Suppressor macrophage (primary cell): ENCODE measurements around the gene DAAM2.

ENCODE experiments used
- DNase-seq, 4 experiments: peaks; one replicate each; pipeline ENCODE4 v3.0.0-alpha.2; 2020 to 2022
- total RNA-seq, 17 experiments: gene quantifications; one replicate each; lab custom pipeline; 2026; ENCODE audit warnings: mixed read lengths in 6 of 17, inconsistent platforms in 3 of 17; lab: John Stamatoyannopoulos, UW

Gene DAAM2
- total RNA-seq = 0 to 7.8 (median 0.56) reads per million in 17 experiments

DNA sequence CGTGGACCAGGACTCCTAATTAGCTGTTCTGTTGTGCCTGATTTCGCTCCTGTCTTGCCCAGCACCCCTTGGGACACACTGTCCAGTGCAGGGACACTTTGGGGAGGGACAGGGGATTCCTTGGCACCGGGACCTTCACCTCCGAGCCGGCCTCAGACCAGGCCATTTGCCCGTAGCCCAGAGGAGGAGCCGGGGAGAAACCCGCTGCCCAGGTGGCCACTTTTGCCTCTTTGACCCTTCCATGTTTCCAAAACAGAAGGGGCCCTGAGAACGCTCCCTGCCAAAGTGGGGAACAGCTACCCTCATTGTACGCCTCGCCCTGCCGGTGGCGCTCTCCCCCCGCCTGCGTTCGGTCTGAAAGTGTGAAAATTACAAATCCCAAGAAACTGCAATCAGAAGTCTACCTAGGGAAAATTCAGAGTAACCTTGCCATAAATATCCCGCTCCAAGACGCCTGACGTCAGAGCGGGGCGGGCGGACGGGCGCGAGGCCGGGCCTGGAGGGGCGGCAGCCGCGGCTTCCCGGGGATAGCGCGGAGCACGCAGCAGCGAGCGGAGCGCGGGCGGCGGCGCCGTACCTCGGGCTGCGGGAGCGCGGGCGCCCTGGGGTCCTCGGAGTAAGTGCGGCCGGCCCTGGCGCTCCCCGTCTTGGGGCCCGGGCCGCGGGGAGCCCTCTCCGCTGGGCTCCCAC lies at the start of gene DAAM2:
Gene DAAM2 (plus strand): TSS at position 527 of the 690 bp plus-strand sequence. CDS start 63,927 bp downstream, outside the sequence.
- peak in 1 of 4 experiments; percentile 6 for DNase-seq

DNA sequence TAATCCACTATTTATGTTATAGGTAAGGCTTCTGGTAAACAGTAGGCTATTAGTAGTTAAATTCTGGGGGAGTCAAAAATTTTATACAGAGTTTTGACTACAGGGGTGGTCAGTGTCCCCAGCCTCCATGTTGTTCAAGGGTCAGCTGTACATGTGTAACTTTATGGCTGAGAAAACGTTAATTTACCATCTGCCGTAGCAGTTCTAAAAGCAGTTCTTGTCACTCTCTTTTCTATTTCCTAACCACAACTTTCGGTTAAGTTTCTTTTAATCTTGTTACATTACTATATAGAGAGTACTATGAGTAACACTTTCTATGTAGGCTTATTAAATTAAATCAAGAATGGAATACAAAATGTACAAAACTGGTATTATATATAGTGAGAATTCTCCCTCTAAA lies 45.4 kb upstream of the DAAM2 start:
- no peak for DNase-seq

DNA sequence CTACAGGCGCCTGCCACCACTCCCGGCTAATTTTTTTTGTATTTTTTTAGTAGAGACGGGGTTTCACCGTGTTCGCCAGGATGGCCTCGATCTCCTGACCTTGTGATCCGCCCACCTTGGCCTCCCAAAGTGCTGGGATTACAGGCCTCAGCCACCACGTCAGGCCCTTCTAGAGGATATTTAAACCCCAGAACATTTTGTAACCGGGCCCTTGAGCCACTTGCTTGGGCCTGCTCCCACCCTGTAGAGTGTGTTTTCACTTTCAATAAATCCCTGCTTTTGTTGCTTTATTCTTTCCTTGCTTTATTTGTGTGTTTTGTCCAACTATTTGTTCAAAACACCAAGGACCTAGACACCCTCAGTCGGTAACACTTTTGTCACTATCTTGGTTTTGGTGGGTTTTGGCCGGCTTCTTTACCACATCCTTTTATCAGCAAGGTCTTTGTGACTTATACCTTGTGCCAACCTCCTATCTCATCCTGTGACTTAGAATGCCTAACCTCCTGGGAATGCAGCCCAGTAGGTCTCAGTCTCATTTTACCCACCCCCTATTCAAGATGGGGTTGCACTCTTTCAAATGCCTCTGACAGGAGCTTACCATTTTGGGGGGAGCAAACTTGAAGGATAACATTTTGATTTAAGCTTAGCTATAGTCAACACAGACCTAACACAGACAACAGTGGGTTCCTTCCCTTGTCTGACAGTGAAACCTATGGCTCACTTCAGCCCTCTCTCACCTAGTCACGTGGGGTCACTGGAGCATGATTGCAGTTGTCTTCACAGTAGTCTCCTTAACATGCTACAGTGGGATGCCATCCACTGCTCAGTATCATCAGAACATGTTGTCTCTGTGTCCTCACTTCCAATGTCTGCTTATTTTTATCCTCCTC lies 39.1 kb upstream of the DAAM2 start:
- DNase-seq = no peak

DNA sequence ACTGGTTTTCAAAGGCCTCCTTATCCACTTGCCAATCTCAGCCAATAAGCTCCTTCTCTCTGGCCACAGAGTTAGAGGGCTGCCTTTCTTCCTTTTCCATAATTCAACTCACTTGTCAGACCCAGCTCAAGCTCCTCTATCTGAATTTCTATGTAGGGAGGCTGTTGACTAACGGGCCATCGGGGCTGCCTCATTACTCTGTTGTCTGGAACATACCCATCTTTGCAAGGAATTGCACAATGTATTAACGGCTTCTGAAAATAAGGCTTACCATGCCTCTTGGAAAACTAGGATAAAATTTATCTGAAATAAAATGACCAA lies 38.5 kb upstream of the DAAM2 start:
- DNase-seq = no peak

DNA sequence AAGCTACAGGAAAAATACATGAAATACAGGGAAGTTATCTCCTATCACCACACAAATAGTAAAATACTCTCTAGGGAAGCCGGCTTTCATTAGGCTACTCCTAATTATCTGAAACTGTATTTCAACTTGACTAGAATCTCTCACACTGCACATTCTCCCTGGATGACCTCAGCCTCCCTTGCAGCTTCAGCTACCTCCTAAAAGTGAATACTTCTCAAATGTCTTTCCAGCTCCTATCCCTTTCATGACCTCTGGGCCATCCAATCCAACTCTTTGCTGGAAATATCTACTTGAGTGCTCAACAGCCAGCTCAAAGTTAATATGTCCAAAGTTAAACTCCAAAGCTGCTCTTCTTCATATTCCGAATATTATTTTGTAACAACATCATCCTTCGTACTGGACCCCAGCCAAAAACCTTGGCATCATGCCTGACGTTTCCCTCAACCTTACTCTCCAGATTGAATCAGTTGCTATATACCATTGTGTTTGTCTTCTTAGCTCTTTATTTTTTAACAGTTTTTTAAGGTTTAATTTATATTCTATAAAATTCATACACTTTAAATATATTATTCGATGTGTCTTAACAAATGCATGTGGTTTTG lies 37.6 kb upstream of the DAAM2 start:
- no peak for DNase-seq

DNA sequence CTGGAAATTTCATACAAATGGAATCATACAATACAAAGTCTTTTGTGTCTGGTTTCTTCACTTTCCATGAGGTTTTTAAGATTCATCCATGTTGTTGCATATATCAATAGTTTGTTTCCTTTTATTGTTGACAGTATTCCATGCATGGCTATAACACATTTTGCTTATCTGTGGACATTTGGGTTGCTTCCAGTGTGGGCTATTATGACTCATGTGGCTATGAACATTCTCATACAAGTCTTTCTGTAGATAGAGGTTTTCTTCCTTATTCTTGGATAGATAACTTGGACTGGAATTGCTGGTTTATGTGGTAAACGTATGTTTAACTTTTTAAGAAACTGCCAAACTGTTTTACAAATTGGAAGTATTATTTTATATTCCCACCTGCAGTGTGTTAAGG lies 36.9 kb upstream of the DAAM2 start:
- DNase-seq = no peak

DNA sequence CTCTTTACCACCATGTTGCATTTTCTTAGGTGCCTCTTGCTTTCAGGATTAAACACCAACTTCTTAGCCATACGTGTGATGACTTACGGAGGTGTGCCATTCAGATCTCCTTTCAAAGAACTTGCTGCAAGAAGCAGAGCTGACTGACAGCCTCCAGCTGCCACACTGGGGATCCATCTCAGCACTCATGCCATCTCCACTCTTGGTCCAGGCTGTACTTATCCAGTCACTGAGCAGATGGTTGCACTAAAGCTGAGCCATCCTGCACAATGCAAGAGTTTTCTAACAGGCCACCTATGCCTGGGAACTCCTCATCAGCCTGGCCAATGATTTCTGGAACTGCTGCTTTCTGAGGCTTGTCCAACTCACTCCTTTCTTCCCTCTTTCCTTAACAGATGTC lies 35.6 kb upstream of the DAAM2 start:
- DNase-seq = no peak

DNA sequence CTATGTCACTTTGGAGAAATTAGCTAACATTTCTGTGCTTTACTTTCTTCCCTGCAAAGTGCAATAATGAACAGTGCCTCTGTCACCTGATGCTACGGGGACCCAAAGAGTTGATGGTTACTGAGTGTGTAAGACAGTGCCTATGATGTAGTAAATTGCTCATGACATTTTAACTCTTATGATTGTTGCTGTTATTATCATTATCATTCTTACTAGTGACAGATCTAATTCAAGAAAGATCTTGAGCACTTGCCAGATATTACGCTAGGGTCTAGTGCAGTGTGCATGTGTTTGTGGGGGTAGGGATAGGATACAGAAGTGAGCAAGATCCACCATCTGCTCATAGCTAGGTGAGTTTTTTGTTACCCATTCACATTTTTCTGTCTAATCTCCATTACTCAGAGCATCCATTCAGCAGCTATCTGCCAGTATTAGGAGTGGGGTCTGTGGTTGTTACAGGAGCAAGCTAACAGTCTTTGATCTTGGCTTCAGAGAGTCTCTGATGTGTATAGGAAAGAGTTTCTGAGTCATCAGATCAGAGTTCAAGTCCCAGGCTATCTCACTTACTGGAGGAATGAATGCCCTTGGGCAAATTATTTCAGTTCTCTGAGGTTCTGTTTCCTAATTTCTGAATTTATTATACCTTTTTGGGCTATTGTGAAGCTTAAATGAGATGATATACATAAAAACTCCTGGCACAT lies 33.1 kb upstream of the DAAM2 start:
- DNase-seq = no peak

DNA sequence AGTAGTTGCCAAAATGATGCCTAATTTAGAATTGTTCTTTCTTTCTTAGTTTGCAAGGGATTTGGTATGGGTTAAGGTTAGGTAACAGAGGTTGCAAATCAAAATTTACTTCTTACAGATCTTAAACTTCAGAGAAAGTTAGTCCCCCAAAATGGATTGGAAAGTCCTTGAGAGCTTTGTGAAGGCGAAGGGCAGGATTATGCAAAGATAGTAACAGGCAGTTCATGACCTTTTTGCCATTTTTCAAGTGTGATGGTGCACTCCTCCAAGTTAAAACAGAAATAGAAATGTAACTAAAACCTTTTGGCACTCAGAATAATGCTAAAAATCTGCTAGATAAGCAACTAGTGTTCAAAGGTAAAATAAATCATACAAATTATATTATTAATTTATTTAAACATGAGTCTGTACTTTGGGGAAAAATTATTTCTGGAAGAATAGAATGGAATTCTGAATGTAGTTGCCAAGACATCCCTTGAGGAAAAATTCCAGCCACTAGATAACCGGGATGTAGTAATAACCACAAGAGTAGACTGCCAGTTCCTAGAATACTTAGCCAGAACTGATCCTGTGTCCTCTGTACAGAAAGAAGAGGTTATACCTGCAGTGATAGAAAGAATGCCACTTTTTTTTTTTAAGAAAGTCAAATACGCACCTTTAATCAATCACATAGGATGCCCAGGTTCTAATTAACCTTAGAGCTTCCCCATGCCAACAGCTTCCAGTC lies 31.8 kb upstream of the DAAM2 start:
- no peak for DNase-seq

DNA sequence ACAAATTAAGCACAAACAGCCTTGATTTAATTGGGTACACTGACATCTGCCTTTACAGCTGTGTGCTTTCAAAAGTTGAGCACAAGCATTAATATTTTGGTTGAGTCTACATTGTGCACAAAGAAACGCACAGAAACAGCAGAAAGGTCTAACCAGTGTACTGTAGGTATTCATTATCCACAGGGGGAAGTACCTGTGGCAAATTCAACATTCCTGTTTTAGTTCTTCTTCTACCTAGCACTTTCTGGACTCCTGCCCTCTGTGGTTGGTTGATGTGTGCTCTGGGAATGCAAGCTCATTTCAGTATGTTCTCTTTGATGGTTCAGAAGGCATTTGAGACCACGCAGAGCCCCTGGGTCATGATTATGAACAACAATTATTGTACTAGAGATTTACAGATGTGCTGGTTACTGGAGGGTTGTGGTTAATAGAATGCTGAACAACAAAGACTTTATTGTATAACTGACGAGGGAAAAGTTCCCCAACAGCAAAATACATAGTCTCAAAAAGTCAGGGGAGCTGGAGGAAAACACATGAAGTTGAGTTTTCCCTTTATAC lies 26.6 kb upstream of the DAAM2 start:
- no peak for DNase-seq

DNA sequence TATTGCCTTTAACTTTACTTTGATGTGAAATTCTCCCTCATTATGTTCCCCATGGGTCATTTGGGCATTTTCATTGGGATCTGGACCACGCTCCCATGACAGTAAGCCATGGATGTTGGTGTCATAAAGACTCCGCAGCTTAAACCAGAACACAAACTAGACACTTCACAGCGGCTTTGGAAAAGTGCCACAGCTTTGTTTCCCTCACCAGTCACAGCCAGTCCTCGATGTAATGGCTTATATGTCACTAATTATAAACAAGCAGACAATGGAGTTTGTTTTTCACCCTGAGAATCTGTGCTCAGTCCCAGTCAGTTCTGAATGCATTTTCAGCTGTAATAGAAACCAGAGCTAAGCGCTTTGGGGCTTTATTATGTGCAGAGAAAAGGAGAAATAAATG lies 23.2 kb upstream of the DAAM2 start:
- DNase-seq = no peak

DNA sequence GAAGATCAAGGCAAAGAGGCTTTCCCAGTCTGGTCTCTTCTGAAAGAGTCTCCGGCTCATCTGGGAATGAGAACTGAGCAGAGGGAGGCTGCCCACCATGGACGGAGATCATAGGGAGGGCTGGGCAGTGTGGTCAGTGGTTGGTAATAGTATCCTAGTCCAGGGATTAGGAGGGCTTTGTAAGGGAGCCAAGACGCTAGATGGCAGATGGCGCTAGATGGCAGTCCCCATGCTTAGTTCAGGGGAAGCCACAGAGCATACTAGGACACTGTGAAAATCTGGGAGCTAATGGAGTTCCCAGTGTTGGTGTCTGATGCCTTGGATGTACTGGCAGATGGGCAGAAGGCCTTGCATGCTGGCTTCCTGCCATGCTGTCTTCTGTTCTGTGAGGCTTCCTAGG lies 21.7 kb upstream of the DAAM2 start:
- DNase-seq = no peak

DNA sequence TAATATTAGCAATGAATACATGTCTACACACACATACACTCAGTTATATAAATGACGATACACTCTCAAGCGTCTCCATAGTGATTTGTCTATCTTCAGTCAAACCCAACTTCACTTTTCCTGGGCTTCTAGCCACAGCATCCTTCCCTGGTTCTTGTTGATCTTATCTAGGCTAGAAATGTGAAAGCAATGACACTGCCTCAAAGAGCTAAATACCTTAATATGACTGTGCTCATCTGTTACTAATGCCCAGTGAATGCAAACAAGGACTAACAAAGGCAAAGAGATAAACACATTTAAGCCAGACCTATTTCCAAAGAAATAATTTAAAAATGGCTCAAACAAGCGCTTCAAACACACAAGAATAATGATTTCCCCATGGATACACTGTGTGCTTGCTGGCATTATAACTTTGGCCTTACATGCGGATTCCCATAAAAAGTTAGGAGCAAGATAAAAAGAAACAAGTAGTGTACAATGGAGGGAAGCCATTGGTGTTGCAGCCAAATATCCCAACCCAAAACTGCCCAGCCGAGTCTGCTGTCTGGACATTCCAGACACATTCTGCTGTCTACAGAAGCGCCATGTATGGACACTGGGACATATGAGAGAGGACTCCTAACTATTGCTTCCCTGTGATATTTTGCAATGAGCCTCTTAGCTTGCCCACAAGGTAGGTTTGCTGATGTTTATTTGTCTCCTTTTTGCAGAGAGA lies 19.5 kb upstream of the DAAM2 start:
- DNase-seq = no peak

DNA sequence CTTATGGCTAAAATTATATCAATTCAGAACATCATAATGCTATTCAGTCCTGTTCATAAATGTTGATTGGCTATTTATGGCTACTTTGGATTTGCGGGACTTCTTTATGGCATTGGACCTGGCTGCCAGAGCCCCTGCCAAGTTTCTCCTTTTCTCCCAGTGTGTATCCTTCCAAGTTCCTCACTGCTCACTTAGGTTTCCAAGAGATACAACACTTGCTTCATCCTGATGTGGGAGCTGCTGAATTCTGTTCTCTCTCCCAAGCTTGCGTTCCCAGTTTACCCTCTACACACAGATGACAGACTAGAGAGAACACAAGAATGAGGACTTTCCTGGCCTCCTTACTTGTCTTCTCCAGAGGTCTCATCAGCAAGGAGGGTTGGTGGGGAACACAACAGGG lies 18.4 kb upstream of the DAAM2 start:
- no peak for DNase-seq

DNA sequence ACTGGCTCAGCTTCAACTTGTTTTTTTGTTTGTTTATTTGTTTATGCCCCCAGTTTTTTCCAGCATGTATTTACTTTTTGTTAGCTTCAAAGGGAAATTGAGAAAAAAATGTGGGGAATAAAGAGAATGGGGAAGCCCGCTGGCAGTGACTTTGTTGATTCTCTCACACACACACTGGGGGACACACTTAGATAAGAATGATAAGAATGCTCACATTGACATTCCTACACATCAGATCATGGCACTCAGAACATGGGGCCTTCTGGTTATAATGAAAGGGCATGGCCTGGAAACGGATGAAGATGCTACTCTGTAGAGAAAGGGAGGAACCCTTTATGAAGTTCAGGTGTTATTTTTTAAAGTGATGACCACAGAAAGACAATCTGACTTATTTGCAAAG lies 15.6 kb upstream of the DAAM2 start:
- DNase-seq = no peak

DNA sequence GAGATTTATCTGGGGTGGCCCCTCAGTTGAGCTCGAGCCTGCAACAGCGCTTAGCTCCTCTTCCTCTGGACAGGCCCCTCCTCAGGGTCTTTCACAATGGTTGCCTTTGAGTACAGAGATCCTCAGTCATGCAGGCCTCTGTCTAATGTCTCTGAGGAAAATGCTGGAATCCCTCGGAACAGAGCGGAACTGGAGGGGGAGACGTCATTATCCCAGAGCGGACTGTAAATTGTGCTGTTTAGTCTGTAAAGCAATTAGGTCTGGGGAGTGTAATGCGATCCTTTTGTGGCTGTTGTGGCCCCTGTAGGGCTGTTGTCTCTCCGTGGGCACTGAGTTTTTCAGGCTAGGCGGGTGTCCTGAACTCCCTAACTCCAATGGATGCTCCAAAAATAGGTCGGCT lies 15.0 kb upstream of the DAAM2 start:
- DNase-seq = no peak

DNA sequence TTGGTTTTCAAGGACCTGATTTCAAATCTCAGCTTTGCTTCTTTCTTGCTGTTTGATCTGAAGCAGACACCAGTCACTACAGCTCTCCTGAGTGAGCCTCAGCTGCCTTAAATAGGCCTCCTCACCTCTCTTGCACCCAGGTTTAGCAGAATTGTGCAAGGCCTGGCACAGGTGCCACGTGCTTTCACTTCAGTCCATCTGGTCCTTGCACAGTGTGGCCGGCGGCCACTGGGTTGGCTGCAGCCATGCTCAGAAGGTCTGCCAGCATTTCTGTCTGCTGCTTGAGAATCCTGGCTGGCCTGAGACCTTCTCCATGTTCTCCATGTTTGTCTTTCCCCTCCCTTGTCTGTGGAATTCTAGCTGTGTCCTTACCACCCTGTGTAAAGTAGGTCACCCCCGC lies 14.5 kb upstream of the DAAM2 start:
- no peak for DNase-seq

DNA sequence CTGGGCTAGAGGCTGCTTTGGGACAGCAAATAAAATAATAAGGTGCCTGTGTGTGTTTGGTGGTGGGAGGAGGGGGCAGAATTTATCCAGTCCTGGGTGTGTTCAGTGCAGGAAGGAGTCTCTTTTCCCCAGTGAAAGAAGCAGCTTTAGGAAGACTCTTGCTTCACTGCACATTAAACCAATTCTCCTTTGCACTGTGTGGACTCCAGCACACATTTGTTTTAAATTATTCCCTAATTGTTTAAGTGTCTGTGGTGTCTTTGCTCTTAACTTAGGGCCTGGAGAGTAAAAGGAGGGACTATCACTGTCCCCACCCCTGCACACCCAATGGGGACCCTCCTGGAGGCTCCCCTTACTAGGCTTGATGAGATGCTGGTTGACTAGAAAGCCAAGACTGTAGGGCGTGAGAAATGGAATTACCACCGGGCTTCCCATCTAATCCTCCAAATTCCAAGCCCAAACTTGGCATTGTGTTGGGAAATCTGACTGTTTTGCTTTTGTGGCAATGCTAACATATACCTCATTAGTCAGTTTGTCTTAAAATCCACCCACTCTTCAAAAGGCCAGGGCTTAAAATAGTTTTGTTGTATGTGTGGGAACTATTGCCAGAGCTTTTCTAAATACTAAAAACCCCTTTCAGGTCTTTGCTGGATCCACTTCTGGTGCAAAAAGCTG lies 13.5 kb upstream of the DAAM2 start:
- no peak for DNase-seq

DNA sequence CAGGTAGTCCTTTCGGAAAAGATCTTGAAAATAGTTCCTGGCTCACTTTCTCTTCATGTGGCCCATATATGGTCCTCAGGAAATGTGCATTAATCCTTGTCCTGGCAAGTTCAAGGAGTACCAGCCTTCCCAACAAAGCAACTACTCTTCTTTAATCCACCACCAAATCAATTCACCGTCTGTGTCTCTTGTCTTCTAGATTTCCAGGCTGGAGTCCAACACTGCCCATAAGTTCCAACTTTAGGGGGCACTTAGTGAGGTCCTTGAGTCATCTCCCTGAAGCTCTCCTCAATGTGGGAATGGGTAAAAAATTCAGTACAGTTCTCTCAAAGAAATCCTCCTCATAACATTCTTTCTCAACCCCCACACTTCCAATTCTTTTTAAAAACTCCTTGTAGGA lies 6.9 kb upstream of the DAAM2 start:
- DNase-seq = no peak

DNA sequence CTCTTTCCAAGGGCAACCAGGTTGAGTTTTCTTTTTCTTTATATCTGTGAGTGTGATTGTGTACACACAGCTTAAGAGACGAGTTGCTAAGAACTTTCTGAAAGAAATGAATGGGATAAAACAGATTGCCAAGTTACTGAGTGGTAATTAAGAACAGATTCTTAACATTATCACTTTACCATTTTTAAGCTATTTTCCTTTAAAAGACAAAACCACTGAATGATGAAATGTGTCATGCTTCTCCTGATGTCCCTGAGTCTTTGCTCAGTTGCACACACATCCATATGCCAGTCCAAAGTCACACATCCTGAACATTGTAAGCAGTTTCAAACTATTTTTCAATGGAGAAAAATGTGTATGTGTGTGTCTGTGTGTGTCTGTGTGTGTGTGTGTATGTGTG lies 5.5 kb upstream of the DAAM2 start:
- no peak for DNase-seq

DNA sequence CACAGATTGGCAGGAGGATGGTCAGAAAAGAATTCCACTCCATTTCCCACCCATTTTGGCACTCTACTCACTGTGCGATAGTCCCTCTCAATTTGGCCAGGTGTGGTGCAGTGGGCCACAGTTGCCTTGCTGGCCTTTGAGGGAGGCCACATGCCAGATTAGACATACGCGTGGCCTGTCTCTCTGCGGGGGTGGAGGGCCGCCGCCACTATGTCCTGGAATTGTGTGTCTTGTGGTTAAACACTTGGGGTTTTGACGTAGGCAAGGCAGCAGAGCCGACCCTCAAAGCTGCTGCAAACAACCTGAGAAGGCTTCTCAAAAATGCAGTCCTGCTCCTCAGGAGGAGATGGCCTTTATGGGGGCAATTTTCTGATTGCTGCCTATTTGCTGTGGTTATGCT lies 4.9 kb upstream of the DAAM2 start:
- DNase-seq = no peak
